SU-DHL-6 (cell line): ENCODE measurements around the gene HOXD11.

Experiments used
- H2AFZ ChIP-seq: fragments of 200-600 bp; sonication (generic); 2 replicates; pipeline ENCODE4 v1.6.1; 2014; ENCODE audit warnings: low read depth, mild to moderate bottlenecking, moderate library complexity, mixed read lengths, antibody characterized with exemption, low read length; ENCODE audit not compliant: severe bottlenecking
- H3F3A ChIP-seq: fragments of 200-600 bp; shearing (Covaris generic); 2 replicates; pipeline ENCODE4 v1.6.0; 2016; ENCODE audit warnings: antibody characterized with exemption, mild to moderate bottlenecking; ENCODE audit not compliant: insufficient read depth
- H3K27ac ChIP-seq: fragments of 200-600 bp; sonication (generic); 2 replicates; pipeline ENCODE4 v1.5.1; 2016; ENCODE audit warnings: low read depth, mild to moderate bottlenecking, low read length, moderate library complexity, mixed read lengths
- H3K27me3 ChIP-seq: fragments of 200-600 bp; sonication (generic), shearing (Covaris generic); 2 replicates; pipeline ENCODE4 v1.6.0; 2014; ENCODE audit warnings: mild to moderate bottlenecking, low read length
- H3K36me3 ChIP-seq: fragments of 200-600 bp; sonication (generic); 2 replicates; pipeline ENCODE4 v1.6.1; 2014; ENCODE audit warnings: mild to moderate bottlenecking, low read length, mixed read lengths
- H3K4me2 ChIP-seq: fragments of 300-600, 200-600 bp; shearing (Covaris generic), sonication (generic); 2 replicates; pipeline ENCODE4 v1.6.0; 2014; ENCODE audit warnings: low read length, low read depth, mild to moderate bottlenecking; ENCODE audit not compliant: poor library complexity, severe bottlenecking
- H3K4me3 ChIP-seq: fragments of 200-600 bp; sonication (generic); 2 replicates; pipeline ENCODE4 v1.5.1; 2014; ENCODE audit warnings: antibody characterized with exemption, low read length, mild to moderate bottlenecking, mixed read lengths; ENCODE audit not compliant: insufficient read depth, poor library complexity, severe bottlenecking
- H3K79me2 ChIP-seq: fragments of 200-600 bp; sonication (generic); 2 replicates; pipeline ENCODE4 v1.6.1; 2014; ENCODE audit warnings: mild to moderate bottlenecking, low read length, moderate library complexity; ENCODE audit not compliant: insufficient read depth
- H3K9ac ChIP-seq: fragments of 200-600 bp; sonication (generic); 2 replicates; pipeline ENCODE4 v1.7.0; 2014; ENCODE audit warnings: mild to moderate bottlenecking, low read length
- H3K9me2 ChIP-seq: fragments of 200-600 bp; sonication (generic); replicated peaks from 2 replicates; pipeline ENCODE4 v1.6.1; 2014; ENCODE audit warnings: low read length; ENCODE audit not compliant: insufficient read depth
- H3K9me3 ChIP-seq: fragments of 200-600 bp; sonication (generic); 2 replicates; pipeline ENCODE4 v1.6.1; 2014; ENCODE audit warnings: low read length, mixed read lengths; ENCODE audit not compliant: insufficient read depth
- H4K20me1 ChIP-seq: fragments of 200-600 bp; sonication (generic); 2 replicates; pipeline ENCODE4 v1.6.1; 2014; ENCODE audit warnings: low read depth, mild to moderate bottlenecking, antibody characterized with exemption, low read length, moderate library complexity, mixed read lengths
- CTCF ChIP-seq: fragments of 200-600 bp; sonication (generic); IDR thresholded peaks from one replicate; pipeline ENCODE4 v1.5.1; 2017; ENCODE audit warnings: antibody characterized with exemption, mild to moderate bottlenecking, low read length, moderate library complexity; ENCODE audit not compliant: insufficient read depth, poor library complexity, severe bottlenecking
- EZH2phosphoT487 ChIP-seq: fragments of 200-600 bp; sonication (generic), shearing (Covaris generic); conservative IDR thresholded peaks from 2 replicates; pipeline ENCODE4 v1.6.1; 2018; ENCODE audit warnings: mild to moderate bottlenecking, antibody characterized with exemption, low read length, moderate library complexity, mixed read lengths

Gene HOXD11

DNA sequence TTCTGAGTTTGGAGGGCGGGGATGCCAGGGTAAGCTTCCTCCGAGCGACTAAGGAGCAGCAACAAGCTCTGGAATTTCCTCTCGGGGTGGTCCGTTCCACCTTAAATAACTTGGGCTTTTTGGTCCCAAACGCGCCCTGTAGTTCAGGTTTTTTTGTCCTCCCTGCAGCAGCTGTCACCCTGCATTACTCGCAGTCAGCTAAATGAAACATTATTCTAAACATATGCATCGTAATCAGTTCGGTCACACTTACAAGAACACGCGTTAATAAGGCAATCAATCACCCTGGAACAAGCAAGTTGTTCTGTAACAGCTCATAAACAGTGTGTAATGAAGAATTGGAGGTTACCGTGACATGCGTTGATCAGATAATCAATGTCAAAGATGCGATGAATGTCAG lies 31.6 kb upstream of the HOXD11 start:
- Histone ChIP-seq H2AFZ (no peak overlapping the region), H3K27me3 (no peaks in the 10 kb centered on the region), H4K20me1 (no peaks in the 10 kb centered on the region)

GRCh38 chr2:176076063-176076462 lies 31.0 kb upstream of the HOXD11 start:
- no peaks in the 10 kb centered on the region for H3K79me2 ChIP-seq
- H3K4me2 ChIP-seq = no peak overlapping the region
- no peaks in the 10 kb centered on the region for H3K27me3 ChIP-seq
- H3K9me2 ChIP-seq = no peaks in the 10 kb centered on the region
- no peak overlapping the region for H3K27ac ChIP-seq
- TF ChIP-seq CTCF = no peak
- no peak for TF ChIP-seq EZH2phosphoT487
- H3K9ac ChIP-seq = no peak overlapping the region
- H3K36me3 ChIP-seq = no peaks in the 10 kb centered on the region
- H3F3A ChIP-seq = no peaks in the 10 kb centered on the region
- no peaks in the 10 kb centered on the region for H3K9me3 ChIP-seq
- no peak overlapping the region for H3K4me3 ChIP-seq
- H2AFZ ChIP-seq = no peak overlapping the region
- H4K20me1 ChIP-seq = no peaks in the 10 kb centered on the region

More for the DNA sequence above, 31.6 kb upstream of the HOXD11 start:
- Histone ChIP-seq H3K9me3 (no peaks in the 10 kb centered on the region), H3K79me2 (no peaks in the 10 kb centered on the region), H3F3A (no peaks in the 10 kb centered on the region), H3K27ac (no peak overlapping the region), H3K9ac (no peak overlapping the region), H3K4me3 (no peak overlapping the region), H3K9me2 (no peaks in the 10 kb centered on the region), H3K36me3 (no peaks in the 10 kb centered on the region), H3K4me2 (no peak overlapping the region)
- TF ChIP-seq CTCF (no peak), EZH2phosphoT487 (no peak)

- no peak overlapping the region for H3K4me2 ChIP-seq
- H3K9me2 ChIP-seq = no peaks in the 10 kb centered on the region
- H3K79me2 ChIP-seq = no peaks in the 10 kb centered on the region
- TF ChIP-seq CTCF (no peak), EZH2phosphoT487 (no peak)
- no peaks in the 10 kb centered on the region for H3F3A ChIP-seq
- no peaks in the 10 kb centered on the region for H4K20me1 ChIP-seq
- no peaks in the 10 kb centered on the region for H3K27me3 ChIP-seq
- H2AFZ ChIP-seq = no peak overlapping the region
- H3K4me3 ChIP-seq = no peak overlapping the region
- H3K9ac ChIP-seq = no peak overlapping the region
- no peak overlapping the region for H3K27ac ChIP-seq
- H3K36me3 ChIP-seq = no peaks in the 10 kb centered on the region
- no peaks in the 10 kb centered on the region for H3K9me3 ChIP-seq
These were observed 30.3 kb upstream of the HOXD11 start for GRCh38 chr2:176076796-176077195.
